K562 (cell line): ENCODE results near the gene PILRA. TPM values are rescaled to one million over a fixed set of nuclear protein-coding genes. Genes with fewer than 3 reads are reported as not detected.

Experiments
- CTBP1 ChIP-seq: fragments of 450-650 bp; IDR thresholded peaks from 2 replicates; pipeline ENCODE4 v1.6.1; 2016; ENCODE audit warnings: borderline replicate concordance
- ETV6 ChIP-seq, 3 experiments: fragments of 150-350 bp in 1 of 3; sonication (generic) in 1 of 3; formaldehyde crosslinking in 1 of 3; IDR thresholded peaks; 2 replicates each; pipeline versions ENCODE4 v1.6.1 to v1.8.0; 2014 to 2022; ENCODE audit warnings: borderline replicate concordance in 2 of 3, low read depth in 2 of 3, antibody characterized with exemption in 1 of 3, low read length in 1 of 3, mild to moderate bottlenecking in 1 of 3, missing genetic modification reagents in 1 of 3
- HDAC1 ChIP-seq, 2 experiments: fragments of 450-650 bp; IDR thresholded peaks; 2 replicates each; pipeline ENCODE4 v1.6.1; 2016 to 2017; ENCODE audit warnings: inconsistent platforms in 1 of 2, mild to moderate bottlenecking in 1 of 2, moderate library complexity in 1 of 2
- MAZ ChIP-seq, 2 experiments: fragments of 450-650 bp in 1 of 2; sonication (generic) in 1 of 2; formaldehyde crosslinking; IDR thresholded peaks in 1 of 2; conservative IDR thresholded peaks in 1 of 2; 2 replicates each; pipeline versions ENCODE4 v1.4.0 to v1.5.0; 2020; ENCODE audit warnings: mild to moderate bottlenecking in 1 of 2, missing genetic modification reagents in 1 of 2
- MBD2 ChIP-seq: sonication (generic); IDR thresholded peaks from 2 replicates; pipeline ENCODE4 v1.6.1; 2016; ENCODE audit warnings: low read depth, borderline replicate concordance
- MCM5 ChIP-seq: fragments of 450-650 bp; IDR thresholded peaks from 2 replicates; pipeline ENCODE4 v1.6.1; 2016; ENCODE audit warnings: low read depth
- NR1H2 ChIP-seq: sonication (generic); formaldehyde crosslinking; IDR thresholded peaks from 2 replicates; pipeline ENCODE4 v1.4.0; 2020; ENCODE audit warnings: mild to moderate bottlenecking, missing genetic modification reagents
- PRPF4 ChIP-seq: fragments of 200-400 bp; formaldehyde crosslinking; IDR thresholded peaks from one replicate; pipeline ENCODE4 v1.6.1; 2017; ENCODE audit warnings: low read length, low read depth, mild to moderate bottlenecking; ENCODE audit not compliant: insufficient read depth, poor library complexity, severe bottlenecking
- RB1 ChIP-seq: fragments of 450-650 bp; IDR thresholded peaks from 2 replicates; pipeline ENCODE4 v1.6.1; 2017; ENCODE audit warnings: low read depth, mild to moderate bottlenecking
- U2AF1 ChIP-seq: fragments of 200-400 bp; formaldehyde crosslinking; optimal IDR thresholded peaks from 2 replicates; pipeline ENCODE3; 2017; ENCODE audit warnings: mild to moderate bottlenecking, low read depth, low read length, moderate library complexity
- ZFPM2 ChIP-seq: fragments of 250-450 bp; sonication (Bioruptor Pico); IDR thresholded peaks from 2 replicates; pipeline ENCODE4 v1.5.1; 2022; ENCODE audit warnings: mild to moderate bottlenecking
- ZSCAN29 ChIP-seq: fragments of 450-650 bp; IDR thresholded peaks from 2 replicates; pipeline ENCODE4 v1.6.1; 2017
- polyA plus RNA-seq, 8 experiments: library from polyadenylated mRNA; depleted of rRNA in 4 of 8; stranded (reverse) in 5 of 8; unstranded in 3 of 8; fragments of >200 nt; fragmentation: Nextera tagmentation in 2 of 8; fragmentation: Illumina TruSeq in 1 of 8; extraction: Ambion mirVana in 2 of 8; extraction: Trizol in 1 of 8; gene quantifications; 2 replicates each; pipeline versions ENCODE4 v1.2.1 to v1.2.3, GENCODE V29; 2011 to 2014; ENCODE audit warnings: inconsistent platforms in 1 of 8, missing spikeins in 1 of 8
- total RNA-seq, 7 experiments: library from RNA; depleted of rRNA in 6 of 7; stranded (reverse); fragments of >200 nt in 6 of 7; fragmentation: Illumina TruSeq in 2 of 7; extraction: Trizol in 2 of 7; gene quantifications; 2 replicates each; pipeline versions ENCODE4 v1.2.1 to v1.2.3, GENCODE V29; 2011 to 2021; ENCODE audit warnings: low replicate concordance in 1 of 7
- TF ChIP-seq, protein P1 (sequence below): fragments of 200-800 bp; sonication (Bioruptor generic); IDR thresholded peaks from 2 replicates; pipeline ENCODE4 v1.6.1; 2017; ENCODE audit warnings: missing genetic modification characterization, missing compliant biosample characterization
- TF ChIP-seq, protein P2 (sequence below): fragments of 450-650 bp; IDR thresholded peaks from 2 replicates; pipeline ENCODE4 v1.6.1; 2014; ENCODE audit warnings: low read depth, mild to moderate bottlenecking, moderate library complexity, borderline replicate concordance
- TF ChIP-seq, protein P3 (sequence below): fragments of 450-650 bp; formaldehyde crosslinking; IDR thresholded peaks from 2 replicates; pipeline ENCODE4 v1.4.0; 2022; ENCODE audit warnings: missing genetic modification characterization
- TF ChIP-seq, protein P4 (sequence below): IDR thresholded peaks from 3 replicates; pipeline ENCODE4 v1.6.1; 2011; ENCODE audit warnings: borderline replicate concordance, mild to moderate bottlenecking, moderate library complexity; ENCODE audit not compliant: insufficient read length; ENCODE audit errors: extremely low read depth

The PILRA gene
- total and polyA plus RNA-seq, 9 of the 15 experiments (the other 6 are each of a cell fraction or from before 2014, with no cell fraction given): 0.13 to 1.8 (median 0.62) TPM

DNA sequence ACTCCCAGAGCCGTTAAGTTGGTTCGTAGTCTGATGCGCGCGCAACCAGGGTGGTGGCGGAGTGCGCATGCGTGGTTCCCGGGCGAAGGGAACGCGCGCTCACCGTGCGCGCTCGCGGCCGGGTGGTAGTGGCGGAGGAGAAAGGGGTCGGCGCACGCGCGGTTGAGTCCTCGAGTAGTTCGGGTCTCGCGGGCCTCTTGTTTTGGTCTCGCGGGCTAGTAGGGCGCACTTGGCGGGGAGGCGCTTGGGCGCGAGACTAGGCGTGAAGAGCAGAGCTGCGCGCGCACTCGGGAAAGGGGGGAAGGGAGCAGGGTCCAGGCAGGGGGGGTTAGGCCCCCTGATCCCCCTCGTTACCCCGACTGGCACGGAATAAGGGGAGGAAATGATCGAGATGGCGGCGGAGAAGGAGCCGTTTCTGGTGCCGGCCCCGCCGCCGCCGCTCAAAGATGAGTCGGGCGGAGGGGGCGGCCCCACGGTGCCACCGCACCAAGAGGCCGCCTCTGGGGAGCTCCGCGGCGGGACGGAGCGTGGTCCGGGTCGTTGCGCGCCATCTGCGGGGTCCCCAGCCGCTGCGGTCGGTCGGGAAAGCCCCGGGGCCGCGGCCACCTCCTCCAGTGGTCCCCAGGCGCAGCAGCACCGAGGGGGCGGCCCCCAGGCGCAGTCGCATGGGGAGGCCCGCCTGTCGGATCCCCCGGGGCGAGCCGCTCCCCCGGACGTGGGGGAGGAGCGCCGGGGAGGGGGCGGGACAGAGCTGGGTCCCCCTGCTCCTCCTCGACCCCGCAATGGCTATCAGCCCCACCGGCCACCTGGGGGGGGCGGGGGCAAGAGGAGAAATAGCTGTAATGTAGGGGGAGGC, 56.6 kb downstream of the PILRA start, which contains the start of gene MEPCE (continued):
- TF ChIP-seq, protein P1, sequence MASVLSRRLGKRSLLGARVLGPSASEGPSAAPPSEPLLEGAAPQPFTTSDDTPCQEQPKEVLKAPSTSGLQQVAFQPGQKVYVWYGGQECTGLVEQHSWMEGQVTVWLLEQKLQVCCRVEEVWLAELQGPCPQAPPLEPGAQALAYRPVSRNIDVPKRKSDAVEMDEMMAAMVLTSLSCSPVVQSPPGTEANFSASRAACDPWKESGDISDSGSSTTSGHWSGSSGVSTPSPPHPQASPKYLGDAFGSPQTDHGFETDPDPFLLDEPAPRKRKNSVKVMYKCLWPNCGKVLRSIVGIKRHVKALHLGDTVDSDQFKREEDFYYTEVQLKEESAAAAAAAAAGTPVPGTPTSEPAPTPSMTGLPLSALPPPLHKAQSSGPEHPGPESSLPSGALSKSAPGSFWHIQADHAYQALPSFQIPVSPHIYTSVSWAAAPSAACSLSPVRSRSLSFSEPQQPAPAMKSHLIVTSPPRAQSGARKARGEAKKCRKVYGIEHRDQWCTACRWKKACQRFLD: no peak
- peak; percentile 76 to 88 for TF ChIP-seq MAZ (CRISPR knock-in tag; conservative IDR thresholded peaks at IDR 0.05 in 1 of 2, IDR thresholded peaks at IDR 0.05 in 1 of 2)
- peak; percentile 86 for TF ChIP-seq PRPF4
- TF ChIP-seq MCM5: no peak
- peak; percentile 75 for TF ChIP-seq RB1
- peak; percentile 95 for TF ChIP-seq U2AF1
- TF ChIP-seq, protein P2, sequence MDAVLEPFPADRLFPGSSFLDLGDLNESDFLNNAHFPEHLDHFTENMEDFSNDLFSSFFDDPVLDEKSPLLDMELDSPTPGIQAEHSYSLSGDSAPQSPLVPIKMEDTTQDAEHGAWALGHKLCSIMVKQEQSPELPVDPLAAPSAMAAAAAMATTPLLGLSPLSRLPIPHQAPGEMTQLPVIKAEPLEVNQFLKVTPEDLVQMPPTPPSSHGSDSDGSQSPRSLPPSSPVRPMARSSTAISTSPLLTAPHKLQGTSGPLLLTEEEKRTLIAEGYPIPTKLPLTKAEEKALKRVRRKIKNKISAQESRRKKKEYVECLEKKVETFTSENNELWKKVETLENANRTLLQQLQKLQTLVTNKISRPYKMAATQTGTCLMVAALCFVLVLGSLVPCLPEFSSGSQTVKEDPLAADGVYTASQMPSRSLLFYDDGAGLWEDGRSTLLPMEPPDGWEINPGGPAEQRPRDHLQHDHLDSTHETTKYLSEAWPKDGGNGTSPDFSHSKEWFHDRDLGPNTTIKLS: peak; percentile 56; the same call in 1 of the 2 replicates
- TF ChIP-seq, protein P3, sequence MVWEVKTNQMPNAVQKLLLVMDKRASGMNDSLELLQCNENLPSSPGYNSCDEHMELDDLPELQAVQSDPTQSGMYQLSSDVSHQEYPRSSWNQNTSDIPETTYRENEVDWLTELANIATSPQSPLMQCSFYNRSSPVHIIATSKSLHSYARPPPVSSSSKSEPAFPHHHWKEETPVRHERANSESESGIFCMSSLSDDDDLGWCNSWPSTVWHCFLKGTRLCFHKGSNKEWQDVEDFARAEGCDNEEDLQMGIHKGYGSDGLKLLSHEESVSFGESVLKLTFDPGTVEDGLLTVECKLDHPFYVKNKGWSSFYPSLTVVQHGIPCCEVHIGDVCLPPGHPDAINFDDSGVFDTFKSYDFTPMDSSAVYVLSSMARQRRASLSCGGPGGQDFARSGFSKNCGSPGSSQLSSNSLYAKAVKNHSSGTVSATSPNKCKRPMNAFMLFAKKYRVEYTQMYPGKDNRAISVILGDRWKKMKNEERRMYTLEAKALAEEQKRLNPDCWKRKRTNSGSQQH (CRISPR knock-in tag): 0 out of 2 replicates have a peak, but pooled peaks have one; percentile 21
- TF ChIP-seq NR1H2 (CRISPR knock-in tag): 0 out of 2 replicates have a peak, but pooled peaks have one; percentile 28
- TF ChIP-seq CTBP1: peak; percentile 20; the same call in 1 of the 2 replicates
- peak; percentile 88; the same call in 1 of the 2 replicates for TF ChIP-seq ZFPM2 (CRISPR knock-in tag)
- TF ChIP-seq ETV6 (IDR thresholded peaks at IDR 0.05; ENCODE audit: borderline replicate concordance in 1 of 2, low read depth in 2 of 2, low read length in 1 of 2): no peak
- no peak for TF ChIP-seq ETV6 (CRISPR knock-in tag; IDR thresholded peaks at IDR 0.05; ENCODE audit: borderline replicate concordance)
- peak; percentile 8; the same call in 1 of the 2 replicates for TF ChIP-seq MBD2
- 0 out of 2 replicates have a peak, but pooled peaks have one; percentile 59 for TF ChIP-seq ZSCAN29
- TF ChIP-seq HDAC1 (IDR thresholded peaks at IDR 0.05): peak in 1 of 2 experiments; percentile 28; a peak in 1 of 4 replicates
- TF ChIP-seq, protein P4, sequence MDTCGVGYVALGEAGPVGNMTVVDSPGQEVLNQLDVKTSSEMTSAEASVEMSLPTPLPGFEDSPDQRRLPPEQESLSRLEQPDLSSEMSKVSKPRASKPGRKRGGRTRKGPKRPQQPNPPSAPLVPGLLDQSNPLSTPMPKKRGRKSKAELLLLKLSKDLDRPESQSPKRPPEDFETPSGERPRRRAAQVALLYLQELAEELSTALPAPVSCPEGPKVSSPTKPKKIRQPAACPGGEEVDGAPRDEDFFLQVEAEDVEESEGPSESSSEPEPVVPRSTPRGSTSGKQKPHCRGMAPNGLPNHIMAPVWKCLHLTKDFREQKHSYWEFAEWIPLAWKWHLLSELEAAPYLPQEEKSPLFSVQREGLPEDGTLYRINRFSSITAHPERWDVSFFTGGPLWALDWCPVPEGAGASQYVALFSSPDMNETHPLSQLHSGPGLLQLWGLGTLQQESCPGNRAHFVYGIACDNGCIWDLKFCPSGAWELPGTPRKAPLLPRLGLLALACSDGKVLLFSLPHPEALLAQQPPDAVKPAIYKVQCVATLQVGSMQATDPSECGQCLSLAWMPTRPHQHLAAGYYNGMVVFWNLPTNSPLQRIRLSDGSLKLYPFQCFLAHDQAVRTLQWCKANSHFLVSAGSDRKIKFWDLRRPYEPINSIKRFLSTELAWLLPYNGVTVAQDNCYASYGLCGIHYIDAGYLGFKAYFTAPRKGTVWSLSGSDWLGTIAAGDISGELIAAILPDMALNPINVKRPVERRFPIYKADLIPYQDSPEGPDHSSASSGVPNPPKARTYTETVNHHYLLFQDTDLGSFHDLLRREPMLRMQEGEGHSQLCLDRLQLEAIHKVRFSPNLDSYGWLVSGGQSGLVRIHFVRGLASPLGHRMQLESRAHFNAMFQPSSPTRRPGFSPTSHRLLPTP: no peak
